Progenitor cell of endocrine pancreas (in vitro differentiated cells): ENCODE results near the gene ZBTB8OS. TPM values are rescaled to one million over a fixed set of nuclear protein-coding genes. Genes with fewer than 3 reads are reported as not detected.
"Not testable (repeated sequence)": the region's sequence is repeated elsewhere in the genome, so short reads cannot be mapped to it uniquely, and the experiment has no call there.

Experiments
- DNase-seq: peaks from one replicate; pipeline ENCODE4 v3.0.0; 2021; ENCODE audit warnings: low spot score; ENCODE audit not compliant: unreplicated experiment
- H3K27ac Mint-ChIP-seq: 2 replicates; pipeline ENCODE4 v1.8.0; 2021; ENCODE audit warnings: mild to moderate bottlenecking, moderate library complexity, mixed read lengths
- H3K27me3 Mint-ChIP-seq: 2 replicates; pipeline ENCODE4 v1.8.0; 2021; ENCODE audit warnings: mixed read lengths
- H3K36me3 Mint-ChIP-seq: 2 replicates; pipeline ENCODE4 v1.8.0; 2022; ENCODE audit warnings: mixed read lengths; ENCODE audit not compliant: insufficient read depth
- H3K4me1 Mint-ChIP-seq: 2 replicates; pipeline ENCODE4 v1.8.0; 2021; ENCODE audit warnings: low read depth, mixed read lengths
- H3K4me3 Mint-ChIP-seq: 2 replicates; pipeline ENCODE4 v1.8.0; 2021; ENCODE audit warnings: low read depth, mild to moderate bottlenecking, moderate library complexity, mixed read lengths
- H3K9me3 Mint-ChIP-seq: 2 replicates; pipeline ENCODE4 v1.8.0; 2021; ENCODE audit warnings: low read depth, mixed read lengths
- CTCF ChIP-seq: fragments of 200-600 bp; sonication (generic); IDR thresholded peaks from one replicate; pipeline ENCODE4 v1.5.0; 2021; ENCODE audit warnings: antibody characterized with exemption, mild to moderate bottlenecking; ENCODE audit not compliant: unreplicated experiment
- total RNA-seq: library from RNA; stranded (reverse); gene quantifications from 2 replicates; pipeline ENCODE4 v1.2.1, GENCODE V29; 2021

Gene ZBTB8OS
- total RNA-seq, 1 donor from 2014 or later, result 50.1 TPM

GRCh38 chr1:32635508-32636277, 14.7 kb downstream of the ZBTB8OS start:
- H3K36me3 Mint-ChIP-seq, result peaks cover 13% of the 10 kb centered on the region
- peak overlapping the region; percentile 6 for H3K27ac Mint-ChIP-seq
- peaks cover 10% of the 10 kb centered on the region for H3K4me1 Mint-ChIP-seq
- no peak for TF ChIP-seq CTCF
- no peak for DNase-seq
- no peaks in the 10 kb centered on the region for H3K27me3 Mint-ChIP-seq
- H3K9me3 Mint-ChIP-seq, result no peaks in the 10 kb centered on the region
- H3K4me3 Mint-ChIP-seq, result no peak overlapping the region

GRCh38 chr1:32632829-32633228, 17.5 kb downstream of the ZBTB8OS start:
- no peak overlapping the region for H3K4me3 Mint-ChIP-seq
- H3K4me1 Mint-ChIP-seq, result peaks cover 10% of the 10 kb centered on the region
- no peak for DNase-seq
- peak overlapping the region; percentile 51 for H3K27ac Mint-ChIP-seq
- TF ChIP-seq CTCF, result no peak
- no peaks in the 10 kb centered on the region for H3K27me3 Mint-ChIP-seq
- peaks cover 13% of the 10 kb centered on the region for H3K36me3 Mint-ChIP-seq
- H3K9me3 Mint-ChIP-seq, result no peaks in the 10 kb centered on the region

DNA sequence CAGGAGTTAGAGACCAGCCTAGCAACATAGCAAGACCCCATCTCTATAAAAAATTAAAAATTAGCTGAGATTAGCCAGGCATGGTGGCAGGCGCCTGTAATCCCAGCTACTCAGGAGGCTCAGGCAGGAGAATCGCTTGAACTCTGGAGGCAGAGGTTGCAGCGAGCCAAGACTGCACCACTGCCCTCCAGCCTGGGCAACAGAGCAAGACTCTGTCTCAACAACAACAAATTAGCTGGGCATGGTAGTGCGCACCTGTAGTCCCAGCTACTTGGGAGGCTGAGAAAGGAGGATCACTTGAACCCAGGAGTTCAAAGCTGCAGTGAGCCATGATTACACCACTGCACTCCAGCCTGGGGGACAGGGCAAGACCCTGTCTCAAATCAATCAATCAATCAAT, 20.2 kb downstream of the ZBTB8OS start:
- not testable (repeated sequence) for H3K36me3 Mint-ChIP-seq, H3K27ac Mint-ChIP-seq, H3K27me3 Mint-ChIP-seq, H3K4me3 Mint-ChIP-seq, H3K4me1 Mint-ChIP-seq, H3K9me3 Mint-ChIP-seq, DNase-seq

- H3K4me1 Mint-ChIP-seq, result no peaks in the 10 kb centered on the region
- no peak overlapping the region for H3K27ac Mint-ChIP-seq
- no peaks in the 10 kb centered on the region for H3K9me3 Mint-ChIP-seq
- H3K27me3 Mint-ChIP-seq, result no peaks in the 10 kb centered on the region
- no peak overlapping the region for H3K4me3 Mint-ChIP-seq
- peaks cover 5% of the 10 kb centered on the region for H3K36me3 Mint-ChIP-seq
- no peak for DNase-seq
- TF ChIP-seq CTCF, result no peak
These were observed 22.7 kb downstream of the ZBTB8OS start for GRCh38 chr1:32627596-32628162.

DNA sequence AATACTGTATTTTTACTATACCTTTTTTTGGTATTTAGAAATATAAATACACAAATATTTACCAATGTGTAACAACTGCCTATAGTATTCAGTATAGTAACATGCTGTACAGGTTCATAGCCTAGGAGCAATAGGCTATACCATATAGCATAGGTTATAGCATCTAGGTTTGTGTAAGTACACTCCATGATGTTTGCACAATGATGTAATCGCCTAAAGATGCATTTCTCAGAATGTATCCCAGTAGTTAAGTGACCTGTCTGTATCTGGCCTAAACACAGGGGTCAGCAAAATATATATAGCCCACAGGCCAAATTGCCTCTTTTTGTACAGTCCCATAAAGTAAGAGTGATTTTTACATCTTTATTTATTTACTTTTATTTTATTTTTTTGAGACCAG, 24.2 kb downstream of the ZBTB8OS start:
- Mint-ChIP-seq H3K27ac (no peak overlapping the region), H3K36me3 (peaks cover 8% of the 10 kb centered on the region), H3K9me3 (no peaks in the 10 kb centered on the region), H3K4me3 (no peak overlapping the region), H3K27me3 (no peaks in the 10 kb centered on the region), H3K4me1 (no peaks in the 10 kb centered on the region)
- DNase-seq, result no peak
- TF ChIP-seq CTCF, result no peak

- no peak for TF ChIP-seq CTCF
- Mint-ChIP-seq H3K4me1 (no peaks in the 10 kb centered on the region), H3K4me3 (no peak overlapping the region), H3K36me3 (peaks cover 10% of the 10 kb centered on the region), H3K9me3 (no peaks in the 10 kb centered on the region), H3K27ac (peak overlapping the region; percentile 34), H3K27me3 (no peaks in the 10 kb centered on the region)
- DNase-seq, result no peak
These were observed 26.6 kb downstream of the ZBTB8OS start for GRCh38 chr1:32623775-32624174.
